ENCODE results near the gene TBX1.

The TBX1 gene

DNA sequence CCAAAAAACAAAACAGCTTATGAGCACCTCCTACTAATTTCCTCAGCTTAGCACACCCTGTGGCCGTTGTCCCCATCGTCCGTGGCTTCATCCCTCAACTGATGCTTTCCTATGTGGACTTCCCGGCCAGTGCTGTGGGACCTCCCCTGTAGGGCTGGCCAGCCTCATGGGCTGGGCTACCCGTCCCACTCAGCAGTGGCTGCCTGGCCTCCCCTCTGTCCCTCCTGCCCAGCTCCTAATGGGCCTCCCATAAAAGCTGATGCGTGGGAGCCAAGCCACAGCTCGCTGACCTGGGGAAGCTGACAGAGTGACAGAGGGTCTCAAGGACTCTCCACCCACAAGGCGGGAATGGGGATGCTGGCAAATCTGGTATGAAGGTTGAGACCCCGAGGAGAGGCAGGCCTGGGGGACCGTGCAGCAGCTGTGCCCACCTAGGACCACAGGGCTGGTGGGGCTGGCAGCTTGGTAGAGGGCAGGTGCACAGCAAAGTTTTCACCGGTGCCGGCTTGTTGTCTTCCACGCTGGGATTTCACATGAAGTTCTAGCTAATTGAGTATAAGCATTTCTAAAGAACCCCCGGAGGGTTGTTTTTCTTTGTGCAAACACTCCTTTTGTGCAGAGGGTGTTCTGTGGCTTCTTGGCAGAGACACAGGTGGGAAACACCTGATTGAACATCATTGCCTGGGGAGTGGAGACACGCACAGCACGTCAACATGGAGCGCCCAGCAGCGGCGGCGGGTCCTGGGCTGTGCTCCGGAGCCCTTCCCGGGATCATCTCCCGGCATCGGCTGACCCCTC is 23.2 kb downstream of the TBX1 start:
- in situ Hi-C loops (cut with MboI; ENCODE audit: low pct_unique_long_range_greater_than_20kb, low sequenced_read_pairs, unreplicated experiment), result no loop called here
- DNase-seq (ENCODE audit: low spot score), result no peak
- TF ChIP-seq, protein P1, sequence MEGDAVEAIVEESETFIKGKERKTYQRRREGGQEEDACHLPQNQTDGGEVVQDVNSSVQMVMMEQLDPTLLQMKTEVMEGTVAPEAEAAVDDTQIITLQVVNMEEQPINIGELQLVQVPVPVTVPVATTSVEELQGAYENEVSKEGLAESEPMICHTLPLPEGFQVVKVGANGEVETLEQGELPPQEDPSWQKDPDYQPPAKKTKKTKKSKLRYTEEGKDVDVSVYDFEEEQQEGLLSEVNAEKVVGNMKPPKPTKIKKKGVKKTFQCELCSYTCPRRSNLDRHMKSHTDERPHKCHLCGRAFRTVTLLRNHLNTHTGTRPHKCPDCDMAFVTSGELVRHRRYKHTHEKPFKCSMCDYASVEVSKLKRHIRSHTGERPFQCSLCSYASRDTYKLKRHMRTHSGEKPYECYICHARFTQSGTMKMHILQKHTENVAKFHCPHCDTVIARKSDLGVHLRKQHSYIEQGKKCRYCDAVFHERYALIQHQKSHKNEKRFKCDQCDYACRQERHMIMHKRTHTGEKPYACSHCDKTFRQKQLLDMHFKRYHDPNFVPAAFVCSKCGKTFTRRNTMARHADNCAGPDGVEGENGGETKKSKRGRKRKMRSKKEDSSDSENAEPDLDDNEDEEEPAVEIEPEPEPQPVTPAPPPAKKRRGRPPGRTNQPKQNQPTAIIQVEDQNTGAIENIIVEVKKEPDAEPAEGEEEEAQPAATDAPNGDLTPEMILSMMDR (IDR thresholded peaks at IDR 0.05; ENCODE audit: extremely low read depth, insufficient read depth, missing control alignments), result no peak

DNA sequence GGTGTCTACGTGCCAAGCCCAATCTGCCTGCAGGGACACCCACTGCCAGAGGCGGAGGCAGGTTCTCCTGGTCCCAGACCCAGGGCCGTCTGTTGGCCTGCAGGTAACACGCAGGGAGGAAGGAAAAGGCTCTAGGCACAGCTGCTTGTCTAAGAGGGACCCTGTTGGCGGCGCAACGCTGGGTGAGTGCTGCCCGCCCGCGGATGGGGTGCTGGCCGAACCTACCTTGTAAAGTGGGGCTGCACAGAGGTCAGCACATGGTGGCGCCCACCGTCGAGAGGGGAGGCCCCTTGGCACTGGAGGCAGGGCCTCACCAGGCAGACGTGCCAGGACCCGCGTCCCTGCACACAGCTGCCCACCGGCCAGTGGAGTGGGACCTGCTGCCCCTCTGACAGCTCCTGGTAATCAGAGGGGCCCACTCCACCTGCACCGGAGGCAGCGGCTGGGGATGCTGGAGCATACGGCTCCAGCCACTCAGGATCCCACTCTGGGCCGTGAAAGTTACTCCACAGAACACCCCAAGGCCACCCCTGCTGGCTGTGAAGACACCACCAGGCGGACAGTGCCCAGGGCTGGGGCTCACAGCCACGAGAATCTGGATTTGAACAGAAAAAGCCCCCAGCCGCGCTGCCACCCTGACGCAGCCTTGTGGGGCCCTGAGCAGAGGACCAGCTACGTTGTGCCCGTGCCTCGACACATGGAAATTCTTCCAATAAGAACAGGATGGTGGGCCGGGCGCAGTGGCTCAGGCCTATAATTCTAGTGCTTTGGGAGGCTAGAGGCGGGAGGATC is 24.0 kb downstream of the TBX1 start:
- in situ Hi-C loops (cut with MboI; ENCODE audit: low pct_unique_long_range_greater_than_20kb, low sequenced_read_pairs, unreplicated experiment), result no loop called here
- no peak for DNase-seq (ENCODE audit: low spot score)
- TF ChIP-seq, protein P1 (IDR thresholded peaks at IDR 0.05; ENCODE audit: extremely low read depth, insufficient read depth, missing control alignments), result no peak

DNA sequence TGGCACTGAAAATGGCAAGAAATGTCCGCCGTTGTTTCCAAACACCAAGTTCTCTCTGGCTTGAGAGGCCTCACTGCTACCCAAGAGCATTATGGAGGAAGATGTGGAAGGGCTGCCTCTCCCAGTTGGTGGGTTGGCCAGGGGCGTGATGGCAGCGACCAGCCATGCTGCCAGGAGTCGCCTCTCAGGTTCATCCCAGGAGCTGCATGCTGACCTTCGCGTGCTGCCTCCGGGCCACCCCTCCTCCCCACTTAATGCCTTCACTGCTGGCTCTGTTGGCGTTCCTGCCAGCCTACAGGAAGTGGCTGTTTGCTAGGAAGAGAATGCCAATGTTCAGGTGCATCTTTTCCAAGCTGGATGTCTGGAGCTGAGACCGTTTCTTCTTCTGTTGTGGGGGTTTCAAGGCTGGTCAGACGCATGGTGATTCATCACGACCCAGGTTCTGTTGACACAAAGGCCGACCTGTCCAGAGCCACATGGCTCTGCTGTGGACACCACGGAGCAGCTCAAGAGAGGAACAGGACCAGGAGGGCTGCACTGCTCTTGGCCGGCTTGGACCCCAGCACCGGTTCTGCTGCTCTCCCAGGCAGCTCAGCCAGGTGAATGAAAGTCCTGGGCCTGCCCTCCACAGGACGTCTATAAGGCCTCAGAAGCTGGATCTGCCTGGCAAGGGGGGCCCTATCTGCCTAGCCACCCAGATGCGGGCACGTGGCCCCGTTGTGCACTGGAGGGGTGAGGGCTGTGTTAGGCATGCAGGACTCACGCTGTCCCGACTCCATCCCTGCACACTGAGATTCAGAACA is 25.1 kb downstream of the TBX1 start:
- no peak for DNase-seq (ENCODE audit: low spot score)
- in situ Hi-C loops (cut with MboI; ENCODE audit: low pct_unique_long_range_greater_than_20kb, low sequenced_read_pairs, unreplicated experiment), result no loop called here
- TF ChIP-seq, protein P1 (IDR thresholded peaks at IDR 0.05; ENCODE audit: extremely low read depth, insufficient read depth, missing control alignments), result no peak

- TF ChIP-seq, protein P1 (IDR thresholded peaks at IDR 0.05; ENCODE audit: extremely low read depth, insufficient read depth, missing control alignments), result no peak
- in situ Hi-C loops (cut with MboI; ENCODE audit: low pct_unique_long_range_greater_than_20kb, low sequenced_read_pairs, unreplicated experiment), result no loop called here
These were observed 25.6 kb downstream of the TBX1 start for GRCh38 chr22:19786264-19786585.

DNA sequence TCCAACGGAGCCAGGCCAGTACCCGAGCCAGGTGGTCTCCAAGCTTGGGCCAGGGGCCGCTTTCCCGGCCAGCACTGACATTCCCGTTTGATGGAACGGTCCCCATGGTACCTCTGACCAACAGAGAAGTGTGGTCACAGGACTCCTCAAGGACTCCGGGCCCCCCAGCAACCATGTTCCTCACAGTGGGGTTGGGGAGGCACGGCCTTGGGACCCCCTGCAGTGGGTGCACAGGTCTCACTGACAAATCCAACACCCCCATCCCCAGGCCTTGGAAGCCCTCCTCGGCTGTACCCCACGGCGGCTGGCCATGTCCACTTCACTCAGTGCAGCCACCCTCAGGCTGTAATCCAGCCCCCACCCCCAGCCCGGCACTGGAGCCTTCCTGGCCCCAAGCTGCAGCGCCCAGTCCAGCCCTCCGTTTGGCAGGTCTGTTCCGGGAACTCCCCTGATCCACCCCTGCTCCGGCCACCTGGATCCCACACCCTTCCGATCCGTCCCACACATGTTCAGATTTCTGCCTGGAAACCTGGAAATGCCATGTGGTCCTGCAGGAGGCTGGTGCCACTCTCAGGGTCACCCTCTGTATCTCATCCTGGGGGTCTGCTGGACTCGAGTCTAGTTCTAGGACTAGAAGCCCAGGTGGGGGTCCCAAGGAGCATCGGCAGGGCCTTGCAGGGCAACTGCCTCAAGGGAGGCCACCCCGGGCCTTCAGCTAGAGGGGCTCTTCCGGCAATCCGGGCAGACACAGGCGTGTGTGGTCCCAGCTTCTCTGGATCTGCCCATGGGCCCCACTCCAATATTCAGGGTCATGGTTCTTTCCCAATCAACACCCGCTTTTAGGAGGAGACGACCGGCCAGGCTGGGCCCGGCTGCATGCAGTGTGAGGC is 26.6 kb downstream of the TBX1 start:
- in situ Hi-C loops (cut with MboI; ENCODE audit: low pct_unique_long_range_greater_than_20kb, low sequenced_read_pairs, unreplicated experiment), result no loop called here
- no peak for DNase-seq (ENCODE audit: low spot score)
- TF ChIP-seq, protein P1 (IDR thresholded peaks at IDR 0.05; ENCODE audit: extremely low read depth, insufficient read depth, missing control alignments), result no peak

More at GRCh38 chr22:19786264-19786585, 25.6 kb downstream of the TBX1 start:
- DNase-seq (ENCODE audit: low spot score), result no peak

GRCh38 chr22:19787849-19788141 is 27.2 kb downstream of the TBX1 start:
- TF ChIP-seq, protein P1 (IDR thresholded peaks at IDR 0.05; ENCODE audit: extremely low read depth, insufficient read depth, missing control alignments), result no peak
- no peak for DNase-seq (ENCODE audit: low spot score)
- in situ Hi-C loops (cut with MboI; ENCODE audit: low pct_unique_long_range_greater_than_20kb, low sequenced_read_pairs, unreplicated experiment), result no loop called here

Data from GM13977 (cell line).